Measurements from ENCODE around the gene DOCK2. TPM values are rescaled to one million over a fixed set of nuclear protein-coding genes. Genes with fewer than 3 reads are reported as not detected.

Gene DOCK2
- total and polyA plus RNA-seq, 3 donors from 2014 or later, result 6.8 to 8.9 (median 7.3) TPM

DNA sequence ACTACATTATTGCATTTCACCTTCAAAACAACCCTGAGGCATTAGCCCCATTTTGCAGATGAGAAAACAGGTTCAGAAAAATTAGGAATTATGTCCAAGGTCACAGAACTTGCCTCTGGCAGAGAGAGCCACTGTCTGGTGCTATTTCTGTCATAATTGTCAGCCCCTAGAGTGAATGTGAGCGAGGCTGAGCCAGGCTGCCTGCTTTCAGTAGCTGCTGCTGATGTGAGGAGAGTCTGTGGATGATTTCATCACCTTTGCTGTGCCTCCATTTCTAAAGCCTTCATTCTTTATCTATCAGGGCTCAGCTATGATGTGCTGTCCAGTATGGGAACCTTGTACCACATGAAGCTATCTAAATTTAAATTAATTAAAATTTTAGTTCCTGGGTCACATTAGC, 271.8 kb downstream of the DOCK2 start:
- Histone ChIP-seq H3K9me3 (no peaks in the 10 kb centered on the region), H3K4me3 (no peak overlapping the region), H3K27ac (no peak overlapping the region), H3K27me3 (no peaks in the 10 kb centered on the region), H3K4me1 (no peaks in the 10 kb centered on the region), H3K36me3 (ENCODE audit: low read depth, missing control alignments) (no peaks in the 10 kb centered on the region)
- 76 to 80% methylated on average over 1 of the region's 1 CpG for WGBS, 2 donors
- intact Hi-C loops (cut with DNase I; ENCODE audit: low total_unique reads), result no loop called here
- TF ChIP-seq, protein P1, sequence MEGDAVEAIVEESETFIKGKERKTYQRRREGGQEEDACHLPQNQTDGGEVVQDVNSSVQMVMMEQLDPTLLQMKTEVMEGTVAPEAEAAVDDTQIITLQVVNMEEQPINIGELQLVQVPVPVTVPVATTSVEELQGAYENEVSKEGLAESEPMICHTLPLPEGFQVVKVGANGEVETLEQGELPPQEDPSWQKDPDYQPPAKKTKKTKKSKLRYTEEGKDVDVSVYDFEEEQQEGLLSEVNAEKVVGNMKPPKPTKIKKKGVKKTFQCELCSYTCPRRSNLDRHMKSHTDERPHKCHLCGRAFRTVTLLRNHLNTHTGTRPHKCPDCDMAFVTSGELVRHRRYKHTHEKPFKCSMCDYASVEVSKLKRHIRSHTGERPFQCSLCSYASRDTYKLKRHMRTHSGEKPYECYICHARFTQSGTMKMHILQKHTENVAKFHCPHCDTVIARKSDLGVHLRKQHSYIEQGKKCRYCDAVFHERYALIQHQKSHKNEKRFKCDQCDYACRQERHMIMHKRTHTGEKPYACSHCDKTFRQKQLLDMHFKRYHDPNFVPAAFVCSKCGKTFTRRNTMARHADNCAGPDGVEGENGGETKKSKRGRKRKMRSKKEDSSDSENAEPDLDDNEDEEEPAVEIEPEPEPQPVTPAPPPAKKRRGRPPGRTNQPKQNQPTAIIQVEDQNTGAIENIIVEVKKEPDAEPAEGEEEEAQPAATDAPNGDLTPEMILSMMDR (IDR thresholded peaks at IDR 0.05), result no peak
- no peak for TF ChIP-seq POLR2A (IDR thresholded peaks at IDR 0.05)
- DNase-seq, result no peak

DNA sequence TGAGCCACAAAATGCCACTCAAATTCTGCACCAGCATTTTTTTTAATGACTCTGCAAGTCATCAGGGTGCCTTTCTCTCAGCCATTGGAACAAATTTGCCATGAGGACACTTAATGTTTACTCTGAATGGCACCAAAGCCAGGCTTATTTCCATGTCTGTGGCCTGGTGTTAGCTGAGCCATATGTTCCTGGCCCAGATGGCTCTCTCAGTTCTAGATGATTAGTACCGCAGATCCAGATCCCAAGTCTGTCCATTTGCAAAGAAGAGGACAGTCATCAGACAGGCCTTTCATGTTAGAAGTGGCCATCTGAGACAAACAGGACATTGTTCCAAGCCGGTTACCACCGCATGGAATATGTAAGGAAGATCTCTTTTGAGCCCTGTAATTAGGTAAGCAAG, 272.9 kb downstream of the DOCK2 start:
- no peak overlapping the region for H3K27ac ChIP-seq
- intact Hi-C loops (cut with DNase I; ENCODE audit: low total_unique reads), result no loop called here
- H3K4me1 ChIP-seq, result no peaks in the 10 kb centered on the region
- no peak overlapping the region for H3K4me3 ChIP-seq
- H3K9me3 ChIP-seq, result no peaks in the 10 kb centered on the region
- WGBS, 2 donors, result 73 to 84% methylated on average over 3 of the region's 3 CpGs
- TF ChIP-seq POLR2A (IDR thresholded peaks at IDR 0.05), result no peak
- TF ChIP-seq, protein P1 (IDR thresholded peaks at IDR 0.05), result no peak
- no peak for DNase-seq
- H3K27me3 ChIP-seq, result no peaks in the 10 kb centered on the region
- no peaks in the 10 kb centered on the region for H3K36me3 ChIP-seq (ENCODE audit: low read depth, missing control alignments)

DNA sequence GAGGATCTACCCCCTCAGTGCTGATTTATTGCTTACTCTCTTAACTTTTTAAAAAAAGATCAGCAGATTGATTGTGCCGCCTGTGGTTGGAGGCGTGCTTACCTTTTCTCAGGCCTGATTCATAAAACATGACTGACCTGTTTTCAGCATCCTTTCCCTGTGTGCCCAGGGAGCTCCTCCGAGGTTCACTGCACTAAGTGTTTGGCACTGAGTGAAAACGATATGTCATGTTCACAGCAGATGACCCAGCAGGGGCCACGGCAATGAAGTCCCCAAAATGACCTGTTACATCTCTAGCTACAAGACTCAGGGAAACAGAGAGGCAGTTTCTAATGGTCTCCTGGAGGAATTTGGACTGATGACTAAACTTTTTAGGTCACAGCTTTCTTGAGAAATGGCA, 273.3 kb downstream of the DOCK2 start:
- intact Hi-C loops (cut with DNase I; ENCODE audit: low total_unique reads), result no loop called here
- no peaks in the 10 kb centered on the region for H3K27me3 ChIP-seq
- 86 to 96% methylated on average over 5 of the region's 5 CpGs for WGBS, 2 donors
- no peaks in the 10 kb centered on the region for H3K9me3 ChIP-seq
- no peak overlapping the region for H3K4me3 ChIP-seq
- H3K27ac ChIP-seq, result no peak overlapping the region
- H3K4me1 ChIP-seq, result no peaks in the 10 kb centered on the region
- TF ChIP-seq, protein P1 (IDR thresholded peaks at IDR 0.05), result no peak
- no peak for TF ChIP-seq POLR2A (IDR thresholded peaks at IDR 0.05)
- DNase-seq, result no peak
- no peaks in the 10 kb centered on the region for H3K36me3 ChIP-seq (ENCODE audit: low read depth, missing control alignments)

DNA sequence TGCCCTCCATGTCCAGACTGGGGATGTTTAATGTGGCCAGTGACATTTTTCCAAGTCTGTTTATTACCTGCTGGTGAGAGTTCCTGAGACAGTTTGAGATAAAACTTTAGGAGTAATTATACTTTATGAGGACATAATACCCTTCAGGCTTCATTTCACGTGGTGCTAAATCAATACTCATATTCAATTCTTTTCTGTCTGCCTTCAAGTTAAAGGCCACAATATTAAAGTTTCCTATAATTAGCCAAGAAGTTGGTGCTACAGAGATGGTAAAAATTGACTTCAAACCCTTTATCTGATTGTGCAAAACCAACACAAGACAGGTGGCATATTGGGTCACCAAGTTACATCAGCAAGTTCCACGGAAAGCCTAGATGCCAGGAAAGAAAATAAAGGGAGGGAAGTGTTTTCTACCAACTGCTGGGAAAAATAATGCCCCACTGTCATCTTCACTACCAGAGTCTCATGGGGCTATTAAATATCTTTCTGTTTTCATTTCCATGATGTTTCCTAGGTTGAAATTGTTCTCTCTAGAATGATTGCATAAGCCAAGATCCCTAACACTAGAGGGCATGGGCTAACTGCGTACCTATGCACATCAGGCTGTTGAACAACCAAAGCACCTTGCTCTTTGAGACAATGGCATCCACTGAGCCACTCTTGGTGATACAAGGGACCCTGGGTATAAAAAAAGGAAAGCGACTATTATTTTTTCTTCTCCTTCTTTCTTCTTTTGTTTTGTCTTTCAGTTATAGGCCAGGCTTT, 274.6 kb downstream of the DOCK2 start:
- H3K9me3 ChIP-seq, result no peaks in the 10 kb centered on the region
- 87 to 93% methylated on average over 4 of the region's 4 CpGs for WGBS, 2 donors
- TF ChIP-seq POLR2A (IDR thresholded peaks at IDR 0.05), result no peak
- TF ChIP-seq, protein P1 (IDR thresholded peaks at IDR 0.05), result no peak
- DNase-seq, result no peak
- no peak overlapping the region for H3K27ac ChIP-seq
- intact Hi-C loops (cut with DNase I; ENCODE audit: low total_unique reads), result no loop called here
- no peaks in the 10 kb centered on the region for H3K4me1 ChIP-seq
- no peaks in the 10 kb centered on the region for H3K36me3 ChIP-seq (ENCODE audit: low read depth, missing control alignments)
- H3K4me3 ChIP-seq, result no peak overlapping the region
- H3K27me3 ChIP-seq, result no peaks in the 10 kb centered on the region

DNA sequence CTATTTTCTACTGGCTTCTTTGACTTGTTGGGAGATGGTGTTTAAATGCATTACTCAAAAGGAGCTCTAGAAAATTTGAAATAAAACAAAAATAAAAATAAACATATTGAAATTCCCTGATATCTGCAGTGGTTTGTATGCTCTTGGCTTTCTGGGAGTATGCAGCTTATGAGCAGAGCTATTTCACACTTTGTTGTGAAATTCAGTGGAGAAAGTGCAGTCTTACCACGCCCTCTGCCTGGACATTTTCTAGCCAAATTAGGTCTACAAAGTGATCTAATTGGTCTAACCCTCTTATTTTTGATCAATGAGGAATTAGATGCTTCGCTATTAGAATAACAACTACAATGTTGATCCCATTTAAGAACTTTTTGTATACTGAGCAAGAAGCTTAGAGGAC, 276.4 kb downstream of the DOCK2 start:
- Histone ChIP-seq H3K4me1 (no peaks in the 10 kb centered on the region), H3K4me3 (no peak overlapping the region), H3K27ac (no peak overlapping the region), H3K27me3 (no peaks in the 10 kb centered on the region), H3K36me3 (ENCODE audit: low read depth, missing control alignments) (no peaks in the 10 kb centered on the region), H3K9me3 (no peaks in the 10 kb centered on the region)
- no peak for DNase-seq
- TF ChIP-seq, protein P1 (IDR thresholded peaks at IDR 0.05), result no peak
- no peak for TF ChIP-seq POLR2A (IDR thresholded peaks at IDR 0.05)
- intact Hi-C loops (cut with DNase I; ENCODE audit: low total_unique reads), result no loop called here
- 91 to 94% methylated on average over 2 of the region's 2 CpGs for WGBS, 2 donors
